GM21447 (cell line): ENCODE results near the gene PRR35.

Experiments used
- ATAC-seq: cut with Tn5 transposase; IDR thresholded peaks from one replicate; pipeline ENCODE4 v1.9.1; 2021; ENCODE audit not compliant: unreplicated experiment

Gene PRR35

DNA sequence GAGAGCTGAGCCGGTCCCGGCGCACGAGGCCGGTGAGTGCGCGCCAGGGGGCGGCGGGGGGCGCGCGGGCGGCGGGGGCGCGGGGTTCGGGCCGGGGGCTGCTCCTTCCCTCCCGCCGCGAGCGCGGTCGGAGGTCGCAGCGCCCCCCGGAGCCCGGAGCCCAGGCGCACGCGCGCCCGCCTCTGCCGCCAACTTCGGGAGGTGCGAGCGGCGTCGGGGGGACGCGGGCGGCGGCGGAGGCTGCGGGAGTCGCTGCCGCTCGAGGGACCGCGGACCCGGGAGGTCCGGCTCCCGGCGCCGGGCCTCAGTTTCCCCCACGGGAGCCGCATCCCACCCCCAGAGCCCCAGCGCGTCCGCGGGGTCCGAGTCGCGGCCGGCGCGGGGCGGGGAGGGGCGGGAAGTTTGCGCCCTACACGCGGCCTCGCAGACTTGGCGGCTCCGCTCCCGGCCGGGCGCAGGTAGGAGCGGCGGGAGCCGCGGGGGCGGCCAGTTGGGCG lies at the start of gene PRR35:
TSS of gene PRR35 (plus strand) at position 191 of the 497 bp plus-strand sequence. CDS start 2,901 bp downstream, outside the sequence.
- no peak for ATAC-seq

- ATAC-seq: no peak
Observed at GRCh38 chr16:512802-513201, 47.4 kb upstream of the PRR35 start.

- ATAC-seq: no peak
Observed at GRCh38 chr16:513950-514349, 46.2 kb upstream of the PRR35 start.

DNA sequence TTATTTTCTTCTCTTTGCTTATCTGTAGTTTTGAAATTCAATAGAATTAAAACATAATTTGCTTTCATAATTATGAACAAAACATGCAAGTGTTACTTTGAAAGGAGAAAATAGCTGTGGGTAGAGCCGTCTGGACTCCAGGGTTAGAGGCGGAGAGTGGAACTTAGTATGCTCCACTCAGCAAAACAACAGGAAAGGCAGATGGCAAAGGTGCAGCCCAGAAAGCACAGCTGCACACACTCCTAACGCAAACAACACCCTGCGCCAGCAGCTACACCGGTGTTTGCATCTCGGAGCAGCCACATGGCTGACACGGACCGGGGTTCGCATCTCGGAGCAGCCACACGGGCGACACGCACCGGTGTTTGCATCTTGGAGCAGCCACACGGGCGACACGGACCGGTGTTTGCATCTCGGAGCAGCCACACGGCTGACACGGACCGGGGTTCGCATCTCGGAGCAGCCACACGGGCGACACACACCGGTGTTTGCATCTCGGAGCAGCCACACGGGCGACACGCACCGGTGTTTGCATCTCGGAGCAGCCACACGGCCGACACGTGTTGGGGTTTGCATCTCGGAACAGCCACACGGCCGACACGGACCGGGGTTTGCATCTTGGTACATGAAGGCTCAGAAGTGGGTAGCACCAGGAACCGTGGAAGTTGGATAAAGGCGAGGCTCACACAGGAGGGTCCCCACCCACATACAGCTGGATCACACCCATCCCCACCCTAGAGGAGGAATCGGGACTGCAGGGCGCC lies 44.8 kb upstream of the PRR35 start:
- no peak for ATAC-seq

GRCh38 chr16:515939-516226 lies 44.3 kb upstream of the PRR35 start:
- no peak for ATAC-seq

DNA sequence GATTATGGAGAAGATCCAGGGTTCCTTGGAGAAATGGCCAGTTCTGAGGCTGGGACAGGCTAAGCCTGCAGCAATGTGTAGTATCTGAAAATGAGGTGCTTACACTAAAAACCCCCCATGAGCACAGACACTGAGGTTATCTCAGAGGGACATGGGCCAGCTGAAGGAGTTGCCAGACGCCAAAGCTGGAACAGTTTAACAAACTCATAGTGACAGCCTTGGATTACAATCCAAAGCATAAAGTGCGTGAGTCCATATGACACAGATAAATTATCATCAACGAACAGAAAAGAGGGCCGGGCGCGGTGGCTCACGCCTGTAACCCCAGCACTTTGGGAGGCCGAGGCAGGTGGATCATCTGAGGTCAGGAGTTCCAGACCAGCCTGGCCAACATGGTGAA lies 43.9 kb upstream of the PRR35 start:
- no peak for ATAC-seq

DNA sequence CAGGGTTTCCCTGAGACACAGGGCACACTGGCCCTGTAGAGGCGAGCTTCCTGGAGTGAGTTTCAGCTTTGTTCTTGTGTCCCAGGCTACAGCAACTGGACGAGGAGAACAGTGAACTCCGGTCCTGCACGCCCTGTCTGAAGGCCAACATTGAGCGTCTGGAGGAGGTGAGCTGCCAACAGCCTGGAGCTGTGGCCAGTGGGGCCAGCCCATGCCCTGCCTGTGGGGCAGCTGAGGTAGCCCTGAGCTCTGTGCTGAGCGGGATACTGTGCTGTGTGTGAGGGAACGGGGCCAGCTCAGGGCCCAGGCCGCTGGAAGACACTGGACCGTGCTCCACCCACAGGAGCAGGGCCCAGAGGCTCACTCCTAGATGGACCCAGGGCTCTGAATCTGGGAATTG lies 41.3 kb upstream of the PRR35 start:
- no peak for ATAC-seq

DNA sequence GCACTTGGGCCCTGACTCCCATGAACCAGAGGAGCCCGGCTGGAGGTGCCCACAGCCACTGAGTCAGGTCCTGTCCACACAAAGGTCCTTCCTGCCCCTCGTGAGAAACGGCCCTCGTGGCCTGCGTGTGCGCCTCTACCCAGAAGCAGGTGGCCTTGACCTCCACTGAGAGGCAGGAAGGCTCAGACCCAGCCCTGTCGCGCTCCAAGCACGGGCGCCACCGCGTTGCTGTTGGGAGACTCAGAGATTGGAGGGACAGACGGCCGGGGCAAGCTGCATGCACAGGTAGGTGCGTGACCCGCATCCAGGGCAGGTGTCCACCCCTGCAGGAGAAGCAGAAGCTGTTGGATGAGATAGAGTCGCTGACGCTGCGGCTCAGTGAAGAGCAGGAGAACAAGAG lies 40.8 kb upstream of the PRR35 start:
- no peak for ATAC-seq

- no peak for ATAC-seq
Observed at GRCh38 chr16:519841-520687, 40.1 kb upstream of the PRR35 start.

DNA sequence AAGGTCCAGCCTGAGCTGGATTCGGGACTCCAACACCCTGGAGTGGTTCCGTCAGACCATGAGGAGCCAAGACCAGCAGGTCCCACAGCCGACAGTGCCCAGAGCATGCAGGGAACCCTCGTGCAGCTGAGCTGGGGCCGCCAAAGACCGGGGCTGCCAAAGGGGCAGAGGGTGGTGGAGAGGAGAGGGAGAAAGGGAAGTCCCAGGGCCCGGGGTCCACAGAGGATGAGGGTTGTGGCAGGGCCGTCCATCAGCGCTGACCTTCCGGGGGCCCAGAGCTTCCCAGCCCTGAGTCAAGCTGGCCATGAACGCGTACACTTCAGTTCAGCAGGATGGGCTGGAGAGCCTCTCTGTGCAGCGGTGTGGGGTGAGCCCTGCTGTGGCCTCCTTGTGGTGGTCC lies 39.3 kb upstream of the PRR35 start:
- ATAC-seq: no peak

- no peak for ATAC-seq
Observed at GRCh38 chr16:521381-522210, 38.6 kb upstream of the PRR35 start.

DNA sequence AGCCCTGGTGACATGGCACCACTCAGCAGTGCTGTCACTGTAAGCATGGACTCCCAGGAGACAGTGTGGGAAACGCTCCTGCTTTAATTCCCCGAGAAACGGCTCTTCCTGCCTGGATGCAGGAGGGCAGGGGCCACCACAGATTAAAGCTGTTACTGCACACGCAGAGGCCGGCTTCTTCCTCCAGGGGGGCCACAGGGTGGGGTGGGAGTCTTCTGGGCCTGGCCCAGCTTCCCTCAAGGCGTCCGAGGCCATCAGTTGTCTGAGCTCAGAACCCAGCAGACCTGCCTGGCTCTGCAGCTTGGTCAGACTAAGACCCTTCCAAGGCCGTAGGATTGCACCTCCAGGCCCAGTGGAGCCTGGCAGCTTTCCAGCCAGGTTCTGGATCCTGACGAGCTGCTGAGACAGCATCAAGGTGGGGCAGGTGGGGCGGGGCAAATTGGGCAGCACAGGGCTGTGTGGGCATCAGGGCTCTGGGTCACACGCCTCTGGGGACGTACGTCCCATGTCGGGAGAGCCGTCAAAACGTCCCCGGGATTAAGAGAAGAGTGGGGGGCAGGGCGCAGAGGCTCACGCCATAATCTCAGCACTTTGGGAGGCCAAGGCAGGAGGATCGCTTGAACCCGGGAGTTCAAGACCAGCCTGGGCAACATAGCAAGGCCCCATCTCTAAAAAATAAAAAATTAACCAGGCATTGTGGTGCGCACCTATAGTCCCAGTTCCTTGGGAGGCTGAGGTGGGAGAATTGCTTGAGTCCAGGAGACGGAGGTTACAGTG lies 37.7 kb upstream of the PRR35 start:
- no peak for ATAC-seq

DNA sequence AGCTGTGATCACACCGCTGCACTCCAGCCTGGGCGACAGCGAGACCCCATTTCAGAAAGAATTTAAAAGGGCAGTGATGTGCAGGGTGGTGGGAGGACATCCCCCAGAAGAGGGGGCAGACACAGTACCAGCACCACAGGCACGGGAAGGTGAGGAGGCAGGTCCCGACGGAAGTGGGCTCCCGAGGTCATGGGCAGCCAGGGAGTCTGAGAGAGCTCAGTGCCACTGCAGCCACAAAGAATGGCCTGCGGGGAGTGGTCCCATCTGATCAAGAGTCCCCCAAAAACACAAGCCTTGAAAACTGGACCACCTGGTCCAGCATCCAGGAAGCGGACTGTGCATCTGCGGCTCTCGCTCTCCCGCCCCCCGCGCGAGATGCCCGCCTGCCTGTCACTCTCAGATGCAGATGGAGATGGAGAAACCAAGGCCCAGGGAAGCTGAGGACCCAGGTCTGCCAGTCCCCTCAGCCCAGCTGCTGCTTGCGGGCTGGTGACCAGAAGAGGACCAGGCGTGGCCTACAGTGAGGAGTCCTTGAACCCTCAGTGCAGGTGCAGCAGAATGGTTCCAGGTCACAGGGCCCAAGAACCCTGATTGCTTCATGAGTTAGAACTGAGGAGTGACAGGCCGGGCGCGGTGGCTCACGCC lies 37.0 kb upstream of the PRR35 start:
- no peak for ATAC-seq

DNA sequence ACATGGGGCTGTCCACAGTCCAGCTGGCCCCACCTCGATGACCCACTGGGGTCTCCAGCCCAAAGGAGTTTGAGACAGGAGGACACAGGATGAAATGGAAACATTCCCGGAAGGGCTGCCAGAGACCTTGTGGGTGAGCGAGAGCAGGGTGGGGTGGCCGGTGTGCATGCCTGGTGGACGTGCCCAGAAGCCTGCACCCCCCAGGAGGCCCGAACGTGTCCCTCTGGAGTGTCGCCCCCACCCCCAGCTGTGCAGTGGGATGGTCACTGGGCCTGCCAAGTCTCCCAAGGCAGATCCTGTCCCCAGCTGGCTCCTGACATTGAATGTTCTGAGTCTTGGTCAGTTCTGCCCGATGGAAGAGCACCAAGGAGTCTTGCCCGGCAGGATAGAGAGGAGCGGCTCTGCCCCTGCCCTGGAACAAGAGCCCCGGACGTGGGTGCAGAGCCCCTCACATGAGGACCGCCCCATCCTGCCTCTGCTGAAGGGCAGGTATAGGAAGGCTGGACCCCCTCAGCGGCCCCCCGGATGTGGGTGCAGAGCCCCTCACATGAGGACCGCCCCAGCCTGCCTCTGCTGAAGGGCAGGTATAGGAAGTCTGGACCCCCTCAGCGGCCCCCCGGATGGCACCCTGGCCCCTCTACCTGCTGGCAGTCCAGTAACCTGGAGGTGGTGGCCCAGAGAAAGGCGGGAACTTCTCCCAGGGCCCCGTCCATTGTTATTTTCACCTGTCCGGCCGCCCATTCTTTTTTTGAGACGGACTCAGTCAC lies 35.7 kb upstream of the PRR35 start:
- ATAC-seq: no peak

GRCh38 chr16:525123-525519 lies 35.1 kb upstream of the PRR35 start:
- no peak for ATAC-seq

- ATAC-seq: no peak
Observed at GRCh38 chr16:525520-526180, 34.5 kb upstream of the PRR35 start.

DNA sequence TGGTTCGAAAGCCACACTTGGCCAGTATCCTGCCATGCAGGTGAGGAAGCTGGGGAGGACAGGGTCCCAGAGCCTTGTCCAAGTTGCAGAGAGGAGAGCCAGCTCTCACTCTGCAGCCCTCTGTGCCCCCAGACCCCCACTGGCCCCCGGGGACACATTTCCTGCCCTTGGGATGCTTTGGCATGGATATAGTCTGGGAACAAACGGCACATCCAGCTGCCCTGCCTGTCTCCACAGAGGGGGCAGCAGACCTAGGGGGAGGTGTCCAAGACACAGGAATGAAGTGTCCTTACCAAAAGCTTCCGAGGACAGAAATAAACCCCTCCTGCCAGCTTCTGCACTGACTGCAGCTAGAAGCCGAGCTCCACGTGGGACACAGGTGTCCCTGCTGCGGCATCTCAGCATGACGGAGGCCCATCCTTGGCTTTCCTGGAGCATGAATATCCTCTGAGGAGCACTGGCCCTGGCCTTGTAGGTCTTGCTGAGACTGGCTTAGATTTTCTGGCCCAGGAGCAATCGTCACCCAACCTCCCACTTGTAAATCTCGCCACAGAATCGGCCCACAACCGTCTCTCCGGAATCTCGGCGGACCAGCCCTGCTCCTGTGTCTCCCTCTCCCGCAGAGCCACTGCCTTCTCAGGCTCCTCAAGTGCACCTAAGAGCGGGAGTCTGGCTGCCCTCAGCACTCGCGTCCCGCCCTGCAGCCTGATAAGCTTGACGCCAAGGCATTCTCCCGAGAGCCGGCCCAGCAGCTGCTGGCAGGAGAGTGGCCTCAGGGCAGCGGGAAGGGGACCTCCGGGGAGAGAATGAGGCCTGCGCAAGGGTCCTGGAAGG lies 33.8 kb upstream of the PRR35 start:
- ATAC-seq: no peak
